ENCODE data around the gene RPH3AL.

Gene RPH3AL, protein sequence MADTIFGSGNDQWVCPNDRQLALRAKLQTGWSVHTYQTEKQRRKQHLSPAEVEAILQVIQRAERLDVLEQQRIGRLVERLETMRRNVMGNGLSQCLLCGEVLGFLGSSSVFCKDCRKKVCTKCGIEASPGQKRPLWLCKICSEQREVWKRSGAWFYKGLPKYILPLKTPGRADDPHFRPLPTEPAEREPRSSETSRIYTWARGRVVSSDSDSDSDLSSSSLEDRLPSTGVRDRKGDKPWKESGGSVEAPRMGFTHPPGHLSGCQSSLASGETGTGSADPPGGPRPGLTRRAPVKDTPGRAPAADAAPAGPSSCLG
- total RNA-seq = 1.7 to 2.7 (median 2.7) reads per million in 3 donors

DNA sequence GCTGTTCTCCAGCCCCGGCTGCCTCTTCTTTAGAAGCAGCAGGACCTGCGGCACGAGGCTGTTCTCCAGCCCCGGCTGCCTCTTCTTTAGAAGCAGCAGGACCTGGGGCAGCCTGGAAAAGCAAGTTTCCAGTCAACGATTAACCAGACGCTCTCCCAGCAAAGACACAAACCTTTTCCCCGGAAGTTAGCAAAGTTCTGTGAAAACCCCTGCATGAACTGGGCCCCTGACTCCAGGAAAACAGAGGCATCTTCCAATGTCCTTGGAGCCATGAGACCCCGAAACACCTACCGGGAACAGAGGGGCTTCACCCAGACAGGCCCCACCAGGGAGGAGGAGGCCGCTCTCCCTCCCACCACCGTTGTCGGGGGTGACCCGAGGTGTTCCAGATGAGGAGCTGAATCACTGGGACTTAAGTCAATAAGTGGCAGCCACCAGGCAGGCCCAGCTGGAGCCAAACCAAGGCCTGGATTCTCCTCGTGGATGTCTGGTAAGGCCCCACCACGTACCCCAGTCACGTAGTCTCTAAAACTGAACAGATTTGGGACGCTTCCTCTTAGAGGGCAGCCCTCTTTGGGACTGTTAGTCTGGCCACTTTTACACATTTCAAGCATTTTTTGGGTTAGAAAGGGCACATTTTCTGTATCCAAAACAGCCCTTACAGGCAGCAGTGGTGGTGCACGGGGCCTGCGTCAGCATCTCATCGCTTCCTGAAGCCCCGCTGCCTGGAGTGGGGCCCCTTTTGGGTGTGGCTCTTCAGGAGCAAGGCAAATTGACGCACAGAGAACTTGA is at the start of gene RPH3AL:
Gene RPH3AL, minus strand, starts transcription at position 387 of the 792 bp plus-strand sequence. CDS start 25,264 bp downstream, outside the sequence.
- no peak within 1 kb of the TSS for H3K27ac ChIP-seq (ENCODE audit: insufficient read depth, low read length, poor library complexity, severe bottlenecking)
- H3K9me3 ChIP-seq (ENCODE audit: control insufficient read depth, low read length) = no peaks in the 10 kb centered on the region
- no peaks in the 10 kb centered on the region for H3K27me3 ChIP-seq (replicated peaks; ENCODE audit: control insufficient read depth, insufficient read depth, low read length, poor library complexity, severe bottlenecking)
- no peak for DNase-seq
- H3K4me1 ChIP-seq (ENCODE audit: control insufficient read depth, insufficient read depth, low read length, poor library complexity, severe bottlenecking) = no peaks in the 10 kb centered on the region
- H3K36me3 ChIP-seq (ENCODE audit: control insufficient read depth, insufficient read depth, low read length) = no peaks in the 10 kb centered on the region
- H3K4me3 ChIP-seq (ENCODE audit: insufficient read depth, low read depth, low read length, poor library complexity, severe bottlenecking) = no peak within 1 kb of the TSS

DNA sequence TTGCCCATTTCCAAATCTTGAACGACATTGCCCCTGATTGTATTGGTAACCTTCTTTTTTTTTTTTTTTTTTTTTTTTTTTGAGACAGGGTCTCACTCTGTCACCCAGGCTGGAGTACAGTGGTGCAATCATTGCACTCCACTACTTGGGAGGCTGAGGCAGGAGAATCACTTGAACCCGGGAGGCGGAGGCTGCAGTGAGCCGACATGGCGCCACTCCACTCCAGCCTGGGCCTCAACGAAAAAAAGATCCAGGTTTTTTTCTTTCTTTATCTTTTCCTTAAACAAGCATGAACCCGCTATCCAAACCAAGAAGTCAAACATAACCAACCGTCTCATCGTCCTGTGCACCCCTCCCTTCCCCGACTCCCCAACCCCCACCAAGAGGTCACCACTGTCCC is 47.6 kb upstream of the RPH3AL start:
- Histone ChIP-seq H3K4me1 (ENCODE audit: control insufficient read depth, insufficient read depth, low read length, poor library complexity, severe bottlenecking) (no peaks in the 10 kb centered on the region), H3K36me3 (ENCODE audit: control insufficient read depth, insufficient read depth, low read length) (peaks cover 23% of the 10 kb centered on the region), H3K9me3 (ENCODE audit: control insufficient read depth, low read length) (no peaks in the 10 kb centered on the region), H3K27ac (ENCODE audit: insufficient read depth, low read length, poor library complexity, severe bottlenecking) (no peak overlapping the region), H3K27me3 (replicated peaks; ENCODE audit: control insufficient read depth, insufficient read depth, low read length, poor library complexity, severe bottlenecking) (no peaks in the 10 kb centered on the region), H3K4me3 (ENCODE audit: insufficient read depth, low read depth, low read length, poor library complexity, severe bottlenecking) (no peak overlapping the region)
- no peak for DNase-seq

DNA sequence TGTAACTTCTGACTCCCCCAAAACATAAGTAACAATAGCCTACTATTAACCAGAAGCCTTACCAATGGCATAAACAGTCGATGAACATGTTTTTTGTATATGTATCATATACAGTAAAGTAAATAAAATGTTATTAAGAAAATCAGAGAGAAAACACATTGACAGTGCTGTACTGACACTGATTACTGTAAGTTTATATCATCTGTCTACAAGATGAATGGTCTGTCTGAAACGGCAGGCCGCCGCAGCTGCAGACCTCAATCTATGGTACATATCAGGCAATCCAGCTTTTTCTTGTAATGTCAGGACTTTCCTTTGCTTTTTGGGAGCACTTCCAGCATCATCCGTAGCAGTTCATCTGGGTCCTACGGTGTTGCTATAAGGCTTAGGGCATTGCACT is 44.2 kb upstream of the RPH3AL start:
- no peak for DNase-seq
- H3K4me1 ChIP-seq (ENCODE audit: control insufficient read depth, insufficient read depth, low read length, poor library complexity, severe bottlenecking) = no peaks in the 10 kb centered on the region
- H3K9me3 ChIP-seq (ENCODE audit: control insufficient read depth, low read length) = no peaks in the 10 kb centered on the region
- no peak overlapping the region for H3K4me3 ChIP-seq (ENCODE audit: insufficient read depth, low read depth, low read length, poor library complexity, severe bottlenecking)
- H3K36me3 ChIP-seq (ENCODE audit: control insufficient read depth, insufficient read depth, low read length) = peaks cover 14% of the 10 kb centered on the region
- no peaks in the 10 kb centered on the region for H3K27me3 ChIP-seq (replicated peaks; ENCODE audit: control insufficient read depth, insufficient read depth, low read length, poor library complexity, severe bottlenecking)
- no peak overlapping the region for H3K27ac ChIP-seq (ENCODE audit: insufficient read depth, low read length, poor library complexity, severe bottlenecking)

DNA sequence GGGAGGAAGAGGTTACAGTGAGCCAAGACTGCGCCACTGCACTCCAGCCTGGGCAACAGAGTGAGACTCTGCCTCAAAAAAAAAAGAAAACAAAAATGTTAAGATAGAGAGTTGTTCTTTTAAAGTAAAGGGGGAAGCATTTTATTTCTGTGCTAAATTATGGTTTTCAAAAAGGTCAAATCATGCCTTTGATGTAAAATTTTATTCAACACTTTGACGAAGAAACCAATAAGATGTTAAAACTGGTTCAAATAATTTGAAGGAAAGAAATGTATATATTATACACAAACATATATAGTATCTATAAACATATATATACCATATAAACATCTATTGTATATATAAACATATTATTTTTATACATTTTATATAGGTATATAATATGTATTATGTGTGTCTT is 43.4 kb upstream of the RPH3AL start:
- H3K27me3 ChIP-seq (replicated peaks; ENCODE audit: control insufficient read depth, insufficient read depth, low read length, poor library complexity, severe bottlenecking) = no peaks in the 10 kb centered on the region
- DNase-seq = no peak
- H3K9me3 ChIP-seq (ENCODE audit: control insufficient read depth, low read length) = no peaks in the 10 kb centered on the region
- no peak overlapping the region for H3K4me3 ChIP-seq (ENCODE audit: insufficient read depth, low read depth, low read length, poor library complexity, severe bottlenecking)
- H3K36me3 ChIP-seq (ENCODE audit: control insufficient read depth, insufficient read depth, low read length) = peaks cover 6% of the 10 kb centered on the region
- H3K27ac ChIP-seq (ENCODE audit: insufficient read depth, low read length, poor library complexity, severe bottlenecking) = no peak overlapping the region
- no peaks in the 10 kb centered on the region for H3K4me1 ChIP-seq (ENCODE audit: control insufficient read depth, insufficient read depth, low read length, poor library complexity, severe bottlenecking)

DNA sequence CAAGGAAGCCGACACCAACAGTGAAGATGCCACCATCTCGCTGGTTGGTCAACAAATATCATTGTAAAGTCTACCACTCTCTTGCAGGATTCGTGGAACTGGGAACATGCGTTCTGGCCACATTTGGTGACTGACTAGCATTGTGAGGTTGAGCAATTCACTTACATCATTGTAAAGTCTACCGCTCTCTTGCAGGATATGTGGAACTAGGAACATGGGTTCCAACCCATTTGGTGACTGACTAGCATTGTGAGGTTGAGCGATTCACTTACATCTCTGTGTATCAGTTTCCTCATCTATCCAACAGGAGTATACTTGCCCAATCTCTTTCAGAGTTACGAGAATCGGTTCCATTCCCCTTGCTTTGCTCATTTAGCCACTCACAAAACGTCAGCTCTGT is 42.6 kb upstream of the RPH3AL start:
- Histone ChIP-seq H3K27ac (ENCODE audit: insufficient read depth, low read length, poor library complexity, severe bottlenecking) (no peak overlapping the region), H3K36me3 (ENCODE audit: control insufficient read depth, insufficient read depth, low read length) (no peaks in the 10 kb centered on the region), H3K4me1 (ENCODE audit: control insufficient read depth, insufficient read depth, low read length, poor library complexity, severe bottlenecking) (no peaks in the 10 kb centered on the region), H3K9me3 (ENCODE audit: control insufficient read depth, low read length) (no peaks in the 10 kb centered on the region), H3K27me3 (replicated peaks; ENCODE audit: control insufficient read depth, insufficient read depth, low read length, poor library complexity, severe bottlenecking) (no peaks in the 10 kb centered on the region), H3K4me3 (ENCODE audit: insufficient read depth, low read depth, low read length, poor library complexity, severe bottlenecking) (no peak overlapping the region)
- no peak for DNase-seq

- Histone ChIP-seq H3K4me3 (ENCODE audit: insufficient read depth, low read depth, low read length, poor library complexity, severe bottlenecking) (no peak overlapping the region), H3K27me3 (replicated peaks; ENCODE audit: control insufficient read depth, insufficient read depth, low read length, poor library complexity, severe bottlenecking) (no peaks in the 10 kb centered on the region), H3K36me3 (ENCODE audit: control insufficient read depth, insufficient read depth, low read length) (no peaks in the 10 kb centered on the region), H3K9me3 (ENCODE audit: control insufficient read depth, low read length) (no peaks in the 10 kb centered on the region), H3K27ac (ENCODE audit: insufficient read depth, low read length, poor library complexity, severe bottlenecking) (no peak overlapping the region), H3K4me1 (ENCODE audit: control insufficient read depth, insufficient read depth, low read length, poor library complexity, severe bottlenecking) (no peaks in the 10 kb centered on the region)
- no peak for DNase-seq
Observed at GRCh38 chr17:394718-395095, 42.1 kb upstream of the RPH3AL start.

- H3K27me3 ChIP-seq (replicated peaks; ENCODE audit: control insufficient read depth, insufficient read depth, low read length, poor library complexity, severe bottlenecking) = no peaks in the 10 kb centered on the region
- no peak overlapping the region for H3K27ac ChIP-seq (ENCODE audit: insufficient read depth, low read length, poor library complexity, severe bottlenecking)
- H3K36me3 ChIP-seq (ENCODE audit: control insufficient read depth, insufficient read depth, low read length) = no peaks in the 10 kb centered on the region
- no peak overlapping the region for H3K4me3 ChIP-seq (ENCODE audit: insufficient read depth, low read depth, low read length, poor library complexity, severe bottlenecking)
- H3K9me3 ChIP-seq (ENCODE audit: control insufficient read depth, low read length) = no peaks in the 10 kb centered on the region
- DNase-seq = no peak
- no peaks in the 10 kb centered on the region for H3K4me1 ChIP-seq (ENCODE audit: control insufficient read depth, insufficient read depth, low read length, poor library complexity, severe bottlenecking)
Observed at GRCh38 chr17:393806-394717, 41.5 kb upstream of the RPH3AL start.

DNA sequence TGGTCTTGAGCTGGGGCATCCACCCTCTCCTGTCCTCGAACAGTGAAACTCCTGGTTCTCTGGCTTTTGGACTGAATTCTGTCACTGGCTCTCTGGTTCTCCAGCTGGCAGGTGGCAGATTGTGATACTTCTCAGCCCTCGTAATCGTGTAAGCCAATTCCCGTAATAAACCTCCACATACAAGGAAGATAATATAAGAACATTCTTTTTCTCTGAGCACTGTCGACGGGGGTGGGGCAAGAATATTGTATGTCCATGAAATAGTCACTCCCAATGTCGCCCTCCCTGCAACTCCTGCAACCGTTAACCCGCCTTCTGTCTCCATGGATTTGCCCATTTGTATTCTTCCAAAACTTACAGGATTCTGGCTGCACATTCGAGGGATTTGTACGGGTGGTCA is 39.2 kb upstream of the RPH3AL start:
- no peak overlapping the region for H3K27ac ChIP-seq (ENCODE audit: insufficient read depth, low read length, poor library complexity, severe bottlenecking)
- H3K4me3 ChIP-seq (ENCODE audit: insufficient read depth, low read depth, low read length, poor library complexity, severe bottlenecking) = no peak overlapping the region
- no peaks in the 10 kb centered on the region for H3K4me1 ChIP-seq (ENCODE audit: control insufficient read depth, insufficient read depth, low read length, poor library complexity, severe bottlenecking)
- H3K36me3 ChIP-seq (ENCODE audit: control insufficient read depth, insufficient read depth, low read length) = no peaks in the 10 kb centered on the region
- H3K27me3 ChIP-seq (replicated peaks; ENCODE audit: control insufficient read depth, insufficient read depth, low read length, poor library complexity, severe bottlenecking) = no peaks in the 10 kb centered on the region
- no peak for DNase-seq
- H3K9me3 ChIP-seq (ENCODE audit: control insufficient read depth, low read length) = no peaks in the 10 kb centered on the region

- Histone ChIP-seq H3K4me3 (ENCODE audit: insufficient read depth, low read depth, low read length, poor library complexity, severe bottlenecking) (no peak overlapping the region), H3K27ac (ENCODE audit: insufficient read depth, low read length, poor library complexity, severe bottlenecking) (no peak overlapping the region), H3K27me3 (replicated peaks; ENCODE audit: control insufficient read depth, insufficient read depth, low read length, poor library complexity, severe bottlenecking) (no peaks in the 10 kb centered on the region), H3K36me3 (ENCODE audit: control insufficient read depth, insufficient read depth, low read length) (no peaks in the 10 kb centered on the region), H3K9me3 (ENCODE audit: control insufficient read depth, low read length) (no peaks in the 10 kb centered on the region), H3K4me1 (ENCODE audit: control insufficient read depth, insufficient read depth, low read length, poor library complexity, severe bottlenecking) (peaks cover 9% of the 10 kb centered on the region)
- no peak for DNase-seq
Observed at GRCh38 chr17:390025-390424, 37.4 kb upstream of the RPH3AL start.
